ENCODE data around the gene ENPP1. TPM values are rescaled to one million over a fixed set of nuclear protein-coding genes. Genes with fewer than 3 reads are reported as not detected.
A peak's percentile ranks its signal among the peaks of the same experiment; 100 is the strongest.

Gene ENPP1
- total RNA-seq, 1 donor from 2014 or later: 7.1 TPM

- Histone ChIP-seq H4K20me1 (ENCODE audit: insufficient read depth, low read length) (no peaks in the 10 kb centered on the region), H3K9ac (ENCODE audit: low read length) (no peak overlapping the region), H3K27ac (ENCODE audit: low read depth, low read length) (no peak overlapping the region), H2AFZ (ENCODE audit: low read depth, low read length) (no peak overlapping the region), H3K4me3 (ENCODE audit: insufficient read depth, low read depth, low read length) (no peak overlapping the region), H3K9me3 (ENCODE audit: insufficient read depth, low read depth, low read length) (no peaks in the 10 kb centered on the region), H3K4me1 (ENCODE audit: insufficient read depth, low read length) (peaks cover 5% of the 10 kb centered on the region), H3K36me3 (ENCODE audit: insufficient read depth, low read length) (no peaks in the 10 kb centered on the region), H3K27me3 (ENCODE audit: insufficient read depth, low read length) (no peaks in the 10 kb centered on the region), H3K4me2 (ENCODE audit: low read length) (no peak overlapping the region), H3K79me2 (ENCODE audit: insufficient read depth, low read length) (no peaks in the 10 kb centered on the region)
- DNase-seq (ENCODE audit: low read depth) (peak; percentile 26), FAIRE-seq (no peak)
- Mint-ChIP-seq H3K27ac (ENCODE audit: unreplicated experiment) (no peak overlapping the region), H3K27me3 (ENCODE audit: low read depth, unreplicated experiment) (no peaks in the 10 kb centered on the region), H3K36me3 (ENCODE audit: low read depth, unreplicated experiment) (no peaks in the 10 kb centered on the region), H3K4me1 (ENCODE audit: low read depth, unreplicated experiment) (no peaks in the 10 kb centered on the region), H3K9me3 (ENCODE audit: unreplicated experiment) (peaks cover 7% of the 10 kb centered on the region), H3K4me3 (ENCODE audit: unreplicated experiment) (no peak overlapping the region)
- TF ChIP-seq CTCF (IDR thresholded peaks at IDR 0.05; ENCODE audit: insufficient read depth, low read depth, low read length) (peak; percentile 58), EZH2 (IDR thresholded peaks at IDR 0.05; ENCODE audit: insufficient read depth, low read length) (no peak)
Measured at GRCh38 chr6:131924881-131925474, 117.2 kb downstream of the ENPP1 start.

GRCh38 chr6:131929264-131929663, 121.4 kb downstream of the ENPP1 start:
- H3K27ac Mint-ChIP-seq (ENCODE audit: unreplicated experiment): no peak overlapping the region
- no peak overlapping the region for H3K4me3 Mint-ChIP-seq (ENCODE audit: unreplicated experiment)
- TF ChIP-seq EZH2 (IDR thresholded peaks at IDR 0.05; ENCODE audit: insufficient read depth, low read length): no peak
- no peak for TF ChIP-seq CTCF (IDR thresholded peaks at IDR 0.05; ENCODE audit: insufficient read depth, low read depth, low read length)
- Histone ChIP-seq H3K9me3 (ENCODE audit: insufficient read depth, low read depth, low read length) (no peaks in the 10 kb centered on the region), H3K79me2 (ENCODE audit: insufficient read depth, low read length) (no peaks in the 10 kb centered on the region), H4K20me1 (ENCODE audit: insufficient read depth, low read length) (no peaks in the 10 kb centered on the region), H3K4me1 (ENCODE audit: insufficient read depth, low read length) (peaks cover 5% of the 10 kb centered on the region), H3K4me2 (ENCODE audit: low read length) (no peak overlapping the region), H3K27me3 (ENCODE audit: insufficient read depth, low read length) (no peaks in the 10 kb centered on the region), H3K4me3 (ENCODE audit: insufficient read depth, low read depth, low read length) (no peak overlapping the region), H3K27ac (ENCODE audit: low read depth, low read length) (no peak overlapping the region), H3K9ac (ENCODE audit: low read length) (no peak overlapping the region), H3K36me3 (ENCODE audit: insufficient read depth, low read length) (no peaks in the 10 kb centered on the region), H2AFZ (ENCODE audit: low read depth, low read length) (no peak overlapping the region)
- H3K9me3 Mint-ChIP-seq (ENCODE audit: unreplicated experiment): no peaks in the 10 kb centered on the region
- FAIRE-seq: no peak
- H3K27me3 Mint-ChIP-seq (ENCODE audit: low read depth, unreplicated experiment): no peaks in the 10 kb centered on the region
- H3K4me1 Mint-ChIP-seq (ENCODE audit: low read depth, unreplicated experiment): no peaks in the 10 kb centered on the region
- H3K36me3 Mint-ChIP-seq (ENCODE audit: low read depth, unreplicated experiment): no peaks in the 10 kb centered on the region
- no peak for DNase-seq (ENCODE audit: low read depth)

GRCh38 chr6:131929976-131930375, 122.2 kb downstream of the ENPP1 start:
- H3K9me3 Mint-ChIP-seq (ENCODE audit: unreplicated experiment): no peaks in the 10 kb centered on the region
- H3K4me1 Mint-ChIP-seq (ENCODE audit: low read depth, unreplicated experiment): no peaks in the 10 kb centered on the region
- Histone ChIP-seq H2AFZ (ENCODE audit: low read depth, low read length) (no peak overlapping the region), H3K27me3 (ENCODE audit: insufficient read depth, low read length) (no peaks in the 10 kb centered on the region), H4K20me1 (ENCODE audit: insufficient read depth, low read length) (no peaks in the 10 kb centered on the region), H3K9me3 (ENCODE audit: insufficient read depth, low read depth, low read length) (no peaks in the 10 kb centered on the region), H3K36me3 (ENCODE audit: insufficient read depth, low read length) (no peaks in the 10 kb centered on the region), H3K4me2 (ENCODE audit: low read length) (no peak overlapping the region), H3K4me3 (ENCODE audit: insufficient read depth, low read depth, low read length) (no peak overlapping the region), H3K79me2 (ENCODE audit: insufficient read depth, low read length) (no peaks in the 10 kb centered on the region), H3K27ac (ENCODE audit: low read depth, low read length) (no peak overlapping the region), H3K9ac (ENCODE audit: low read length) (no peak overlapping the region), H3K4me1 (ENCODE audit: insufficient read depth, low read length) (peaks cover 5% of the 10 kb centered on the region)
- FAIRE-seq: no peak
- no peaks in the 10 kb centered on the region for H3K36me3 Mint-ChIP-seq (ENCODE audit: low read depth, unreplicated experiment)
- no peak for TF ChIP-seq EZH2 (IDR thresholded peaks at IDR 0.05; ENCODE audit: insufficient read depth, low read length)
- TF ChIP-seq CTCF (IDR thresholded peaks at IDR 0.05; ENCODE audit: insufficient read depth, low read depth, low read length): no peak
- no peak overlapping the region for H3K4me3 Mint-ChIP-seq (ENCODE audit: unreplicated experiment)
- no peaks in the 10 kb centered on the region for H3K27me3 Mint-ChIP-seq (ENCODE audit: low read depth, unreplicated experiment)
- DNase-seq (ENCODE audit: low read depth): no peak
- H3K27ac Mint-ChIP-seq (ENCODE audit: unreplicated experiment): no peak overlapping the region
